Activated naive CD4-positive, alpha-beta T cell treated with anti-CD3 and anti-CD28 coated beads for 36 hours (primary cell): Measurements from ENCODE around the gene PACRG. TPM values are rescaled to one million over a fixed set of nuclear protein-coding genes. Genes with fewer than 3 reads are reported as not detected.

Experiments
- CTCF ChIA-PET: fragments of 350-600 bp; sonication (Branson Sonifier 250); formaldehyde crosslinking; loops from one replicate; lab custom pipeline; 2021; ENCODE audit warnings: antibody characterized with exemption; lab: Charles Lee
- DNase-seq: peaks from one replicate; pipeline ENCODE4 v3.0.0-alpha.2; 2020
- H3K27ac Mint-ChIP-seq: one replicate; pipeline ENCODE4 v1.8.0; 2021; ENCODE audit warnings: mild to moderate bottlenecking, mixed read lengths
- H3K27me3 Mint-ChIP-seq: one replicate; pipeline ENCODE4 v1.8.0; 2021; ENCODE audit warnings: low read depth, mixed read lengths
- H3K36me3 Mint-ChIP-seq: one replicate; pipeline ENCODE4 v1.8.0; 2021; ENCODE audit warnings: low read depth, mixed read lengths
- H3K4me1 Mint-ChIP-seq: one replicate; pipeline ENCODE4 v1.8.0; 2021; ENCODE audit warnings: low read depth, mixed read lengths
- H3K4me3 Mint-ChIP-seq: one replicate; pipeline ENCODE4 v1.8.0; 2021; ENCODE audit warnings: mild to moderate bottlenecking, moderate library complexity, mixed read lengths
- H3K9me3 Mint-ChIP-seq: one replicate; pipeline ENCODE4 v1.8.0; 2021; ENCODE audit warnings: mixed read lengths
- intact Hi-C: fragments of 100-400 bp; cut with micrococcal nuclease; formaldehyde crosslinking; loops from one replicate; pipeline ENCODE4 v1.15.1; 2023
- total RNA-seq, 2 experiments: library from RNA; stranded (reverse); gene quantifications; one replicate each; pipeline ENCODE4 v1.2.3, GENCODE V29; 2021

PACRG gene
- total RNA-seq, 2 experiments from 2014 or later = not detected

DNA sequence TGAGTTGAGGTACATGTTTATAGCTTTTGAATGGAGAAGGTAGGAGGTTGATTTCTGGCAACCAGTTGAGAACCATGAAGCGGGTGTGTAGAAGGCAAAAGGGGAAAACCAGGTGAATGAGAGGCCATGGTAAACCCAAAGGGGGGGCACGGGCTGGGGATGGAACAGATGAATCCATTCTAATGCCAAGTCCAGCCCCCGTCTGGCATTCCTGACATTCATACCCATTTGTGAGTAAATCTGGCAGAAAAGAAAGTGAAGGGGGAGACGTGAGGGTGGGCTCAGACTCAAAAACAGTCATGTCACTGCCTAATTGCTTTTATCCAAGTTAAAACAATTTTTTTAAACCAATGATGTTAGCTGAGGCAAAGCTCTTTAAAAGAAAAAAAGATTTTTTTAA lies 513.9 kb downstream of the PACRG start:
- no peak for DNase-seq
- intact Hi-C loops = no loop called here

DNA sequence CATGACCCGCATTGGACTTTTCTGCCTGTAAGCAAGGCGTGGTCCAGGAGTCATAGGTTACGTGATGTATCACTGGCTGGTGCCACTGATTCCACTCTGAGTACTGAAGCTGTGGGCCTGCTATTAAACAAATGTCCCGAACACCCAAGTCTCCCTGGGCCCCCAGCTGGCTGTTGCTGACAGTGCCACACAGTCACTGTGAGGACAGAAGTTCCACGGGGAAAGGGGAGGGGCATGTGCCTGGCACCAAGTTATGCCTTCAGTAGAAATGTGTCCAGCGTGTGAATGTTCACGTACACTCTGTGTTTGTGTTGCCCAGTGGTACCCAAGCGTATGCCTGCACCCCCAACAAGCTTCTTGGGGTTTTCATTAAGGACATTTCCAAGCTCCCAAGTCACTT lies 515.3 kb downstream of the PACRG start:
- DNase-seq = no peak
- intact Hi-C loops = no loop called here
- H3K4me3 Mint-ChIP-seq = no peak overlapping the region
- peaks cover 22% of the 10 kb centered on the region for H3K27me3 Mint-ChIP-seq
- no peak overlapping the region for H3K27ac Mint-ChIP-seq
- no peaks in the 10 kb centered on the region for H3K4me1 Mint-ChIP-seq
- no peaks in the 10 kb centered on the region for H3K9me3 Mint-ChIP-seq
- H3K36me3 Mint-ChIP-seq = no peaks in the 10 kb centered on the region
- CTCF ChIA-PET = no interaction called here

More for the DNA sequence above, 513.9 kb downstream of the PACRG start:
- no peak overlapping the region for H3K4me3 Mint-ChIP-seq
- peaks cover 12% of the 10 kb centered on the region for H3K27me3 Mint-ChIP-seq
- no peak overlapping the region for H3K27ac Mint-ChIP-seq
- no peaks in the 10 kb centered on the region for H3K36me3 Mint-ChIP-seq
- CTCF ChIA-PET = interaction anchor here (1.0 kb wide), 1 partner anchor 66 kb away, joined by 3 read pairs; no protein-coding TSS in a partner anchor
- H3K9me3 Mint-ChIP-seq = no peaks in the 10 kb centered on the region
- no peaks in the 10 kb centered on the region for H3K4me1 Mint-ChIP-seq

DNA sequence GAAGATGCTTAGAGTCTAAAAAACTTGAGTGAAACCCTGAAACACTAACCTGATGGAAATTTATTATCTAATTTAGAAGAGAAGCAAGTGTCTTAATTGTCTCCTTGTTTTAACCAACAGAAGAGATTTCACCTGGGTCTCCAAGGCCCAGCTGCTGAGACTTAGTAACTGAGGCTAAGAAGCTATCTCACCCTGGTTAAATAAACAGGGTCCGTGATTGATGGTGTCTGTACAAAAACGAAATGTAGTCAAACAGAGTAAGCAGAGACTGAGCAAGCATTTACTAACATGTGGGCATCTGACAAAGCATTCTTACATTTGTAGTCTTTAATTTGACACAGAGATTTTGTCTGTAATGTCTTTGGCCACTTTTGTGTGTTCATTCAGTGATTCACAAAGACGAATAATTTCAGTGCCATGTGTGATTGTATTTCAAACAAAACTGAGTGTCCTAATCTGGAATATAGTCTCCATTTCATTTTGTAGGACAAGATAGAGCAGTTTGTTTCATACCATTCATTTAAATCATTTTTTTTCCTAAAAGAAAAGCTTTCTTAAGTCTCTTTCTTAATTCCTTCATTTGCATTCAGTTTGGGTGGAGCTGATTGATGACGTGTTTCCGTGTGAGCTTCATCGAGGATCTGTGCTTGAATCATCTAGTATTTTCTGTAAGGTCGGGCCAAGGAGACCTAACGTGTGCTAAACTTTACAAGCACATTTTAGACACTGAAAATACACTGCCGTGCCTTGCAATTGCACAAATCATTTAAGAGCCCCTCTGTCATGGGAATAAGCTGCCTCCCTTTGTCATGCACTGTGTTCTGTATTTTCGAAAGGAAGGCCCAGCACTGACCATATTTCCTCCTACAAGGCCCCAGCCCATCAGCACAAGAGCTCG lies 516.2 kb downstream of the PACRG start:
- CTCF ChIA-PET = no interaction called here
- no peak overlapping the region for H3K4me3 Mint-ChIP-seq
- intact Hi-C loops = no loop called here
- H3K4me1 Mint-ChIP-seq = no peaks in the 10 kb centered on the region
- no peaks in the 10 kb centered on the region for H3K9me3 Mint-ChIP-seq
- no peak overlapping the region for H3K27ac Mint-ChIP-seq
- H3K27me3 Mint-ChIP-seq = peaks cover 27% of the 10 kb centered on the region
- DNase-seq = no peak
- H3K36me3 Mint-ChIP-seq = no peaks in the 10 kb centered on the region

DNA sequence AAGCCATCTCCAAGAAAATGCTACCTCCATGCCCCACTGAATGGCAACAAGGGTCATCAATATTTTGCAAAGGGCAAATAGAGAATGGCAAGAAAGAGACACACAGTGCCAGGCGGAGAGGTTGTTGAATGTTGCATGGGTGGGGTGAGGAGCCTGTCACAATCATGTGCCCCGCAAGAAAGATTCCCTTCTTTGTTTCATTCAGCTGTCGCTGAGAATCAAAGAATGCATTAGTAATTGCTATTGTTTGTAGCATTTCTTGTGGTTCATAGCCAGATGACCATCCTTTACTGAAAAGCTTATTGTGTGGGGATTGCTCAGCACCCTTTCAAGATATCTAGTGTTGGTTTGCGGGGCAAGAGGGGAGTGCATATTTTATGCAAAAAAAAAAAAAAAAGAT lies 520.3 kb downstream of the PACRG start:
- CTCF ChIA-PET = interaction anchor here (0.7 kb wide), 1 partner anchor 531 kb away, joined by 4 read pairs; no protein-coding TSS in a partner anchor

DNA sequence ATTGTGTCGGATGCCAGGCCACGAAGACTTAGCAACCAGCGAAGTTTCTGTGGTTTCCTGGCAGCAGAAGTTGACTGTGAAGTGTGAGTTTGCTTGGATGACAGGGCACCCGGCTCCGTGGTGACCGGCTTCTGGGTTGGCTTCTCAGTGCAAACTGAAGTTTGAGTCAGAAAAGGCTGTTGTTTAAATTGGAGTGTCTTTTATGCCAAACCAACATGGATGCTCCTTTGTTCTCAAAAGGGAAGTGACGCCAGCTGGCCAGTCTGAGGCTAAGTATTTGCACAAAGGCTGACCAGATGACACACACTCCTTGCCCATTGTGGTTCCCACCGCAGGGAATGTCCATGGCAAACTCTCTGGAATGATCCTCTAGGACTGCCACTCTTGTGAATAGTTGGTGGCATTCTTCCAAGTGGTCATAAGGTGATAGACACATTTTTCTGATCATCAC lies 521.9 kb downstream of the PACRG start:
- peaks cover 37% of the 10 kb centered on the region for H3K27me3 Mint-ChIP-seq
- intact Hi-C loops = no loop called here

More for the DNA sequence above, 520.3 kb downstream of the PACRG start:
- Mint-ChIP-seq H3K4me1 (peaks cover 2% of the 10 kb centered on the region), H3K27ac (no peak overlapping the region), H3K27me3 (peaks cover 37% of the 10 kb centered on the region), H3K36me3 (no peaks in the 10 kb centered on the region), H3K9me3 (no peaks in the 10 kb centered on the region), H3K4me3 (no peak overlapping the region)
- intact Hi-C loops = no loop called here
- DNase-seq = no peak

DNA sequence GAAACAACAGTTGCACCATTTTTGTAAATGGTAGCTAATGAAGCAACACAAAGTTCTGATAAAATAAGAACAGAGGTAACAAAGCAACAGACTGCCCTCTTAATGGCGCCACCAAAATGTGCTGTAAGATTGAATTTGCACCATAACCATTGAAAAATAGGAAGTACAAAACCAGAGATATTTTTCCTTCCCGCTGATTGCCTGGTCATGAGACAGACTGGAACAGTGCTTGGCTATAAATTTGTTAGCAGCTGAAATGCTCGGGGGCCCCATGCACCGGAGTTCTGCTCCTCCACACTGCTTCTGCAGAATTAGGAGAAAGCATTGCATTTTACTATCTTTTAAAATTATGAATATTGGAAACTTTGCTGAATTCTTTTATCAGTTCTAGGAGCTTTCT lies 522.3 kb downstream of the PACRG start:
- Mint-ChIP-seq H3K4me3 (no peak overlapping the region), H3K36me3 (no peaks in the 10 kb centered on the region), H3K4me1 (peaks cover 2% of the 10 kb centered on the region), H3K9me3 (no peaks in the 10 kb centered on the region), H3K27ac (no peak overlapping the region), H3K27me3 (peaks cover 35% of the 10 kb centered on the region)
- intact Hi-C loops = no loop called here
- DNase-seq = no peak
- CTCF ChIA-PET = no interaction called here

More for the DNA sequence above, 521.9 kb downstream of the PACRG start:
- CTCF ChIA-PET = no interaction called here
- Mint-ChIP-seq H3K4me1 (peaks cover 2% of the 10 kb centered on the region), H3K4me3 (no peak overlapping the region), H3K36me3 (no peaks in the 10 kb centered on the region), H3K9me3 (no peaks in the 10 kb centered on the region), H3K27ac (no peak overlapping the region)
- peak; percentile 8 for DNase-seq

DNA sequence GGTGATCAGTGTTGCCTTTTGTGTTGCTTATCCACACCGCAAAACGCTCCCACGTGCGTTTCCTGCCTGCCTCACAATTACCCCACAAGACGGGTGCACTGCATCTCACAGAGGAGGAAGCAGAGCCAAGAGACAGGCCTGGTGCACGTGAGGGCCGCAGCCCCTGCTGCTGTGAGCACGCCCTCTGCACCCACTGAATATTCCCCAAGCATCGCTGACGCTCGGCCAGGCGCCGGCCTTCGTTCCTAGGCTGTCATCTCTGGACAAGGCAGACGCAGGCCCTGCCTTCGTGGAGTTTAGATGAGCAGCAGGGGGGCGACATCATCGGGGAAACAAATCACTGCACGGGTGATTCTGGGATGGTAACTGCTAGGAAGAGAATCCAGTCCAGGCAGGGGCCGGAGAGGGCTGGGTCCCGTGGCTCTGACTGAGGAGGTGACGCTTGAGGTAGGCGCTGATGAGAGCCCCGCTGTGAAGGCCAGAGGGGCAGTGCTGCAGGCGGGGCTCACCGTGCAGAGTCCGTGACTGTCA lies 524.4 kb downstream of the PACRG start:
- Mint-ChIP-seq H3K36me3 (no peaks in the 10 kb centered on the region), H3K27me3 (peaks cover 26% of the 10 kb centered on the region), H3K4me3 (no peak overlapping the region), H3K4me1 (peaks cover 2% of the 10 kb centered on the region), H3K27ac (no peak overlapping the region), H3K9me3 (no peaks in the 10 kb centered on the region)
- DNase-seq = no peak
- CTCF ChIA-PET = no interaction called here
- intact Hi-C loops = no loop called here

DNA sequence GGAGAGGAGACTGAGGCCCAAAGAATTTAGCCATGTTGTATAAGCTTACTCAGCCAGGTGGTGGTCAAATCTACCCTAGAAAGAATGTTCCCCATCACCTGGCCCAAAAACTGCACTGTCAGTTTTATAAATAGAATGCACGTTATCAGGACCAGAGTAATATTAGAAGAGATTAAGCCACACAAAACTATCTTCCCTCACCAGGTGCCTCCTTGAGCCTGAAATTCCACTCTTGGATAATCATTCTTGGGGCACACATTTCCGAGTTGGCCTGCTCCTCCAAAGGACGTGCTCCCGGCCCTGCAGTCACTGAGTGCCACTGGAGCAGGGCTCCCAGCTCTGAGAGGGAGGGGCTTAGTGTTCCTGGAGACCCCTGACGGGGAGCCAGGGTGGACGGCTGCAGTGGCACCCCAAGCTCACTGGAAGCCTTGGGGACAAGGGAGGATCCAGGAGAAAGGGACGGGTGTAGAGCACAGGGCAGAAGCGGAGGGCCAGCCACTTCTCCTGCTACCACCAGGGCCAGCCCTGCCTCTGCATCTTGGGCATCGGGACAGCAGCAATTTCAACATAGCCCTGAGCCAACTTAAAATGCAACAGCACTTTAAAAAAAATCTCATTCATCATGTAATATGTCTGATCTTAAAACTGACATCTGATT lies 525.9 kb downstream of the PACRG start:
- Mint-ChIP-seq H3K4me1 (peaks cover 2% of the 10 kb centered on the region), H3K9me3 (no peaks in the 10 kb centered on the region), H3K27me3 (peaks cover 13% of the 10 kb centered on the region), H3K4me3 (no peak overlapping the region), H3K27ac (no peak overlapping the region), H3K36me3 (no peaks in the 10 kb centered on the region)
- CTCF ChIA-PET = no interaction called here
- intact Hi-C loops = no loop called here
- no peak for DNase-seq

DNA sequence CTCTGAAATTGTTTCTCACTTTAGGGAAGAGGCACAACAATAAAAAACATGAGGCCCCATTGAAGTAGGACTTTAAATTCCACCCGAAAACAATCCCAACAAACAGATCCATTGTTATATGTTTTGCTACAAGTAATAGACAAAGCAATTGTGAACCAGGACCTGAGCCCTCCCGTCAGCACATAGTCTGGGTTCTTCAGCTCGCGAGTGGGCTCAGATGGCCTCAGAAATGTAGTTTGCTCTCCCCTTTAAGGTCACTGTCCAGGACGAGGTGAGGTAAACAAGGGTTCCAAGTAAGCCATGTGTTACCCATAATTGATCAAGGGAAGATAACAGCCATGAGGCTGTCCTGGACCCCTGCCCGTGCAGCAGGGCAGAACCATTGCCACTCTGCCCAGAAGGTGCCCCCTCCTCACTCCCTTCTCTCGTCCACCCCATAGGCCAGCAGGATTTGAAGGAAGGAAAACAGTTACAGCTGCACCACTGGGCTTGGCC lies 526.6 kb downstream of the PACRG start:
- no peaks in the 10 kb centered on the region for H3K9me3 Mint-ChIP-seq
- no peak overlapping the region for H3K4me3 Mint-ChIP-seq
- H3K4me1 Mint-ChIP-seq = peaks cover 1% of the 10 kb centered on the region
- H3K27me3 Mint-ChIP-seq = peaks cover 15% of the 10 kb centered on the region
- intact Hi-C loops = no loop called here
- CTCF ChIA-PET = no interaction called here
- DNase-seq = no peak
- no peak overlapping the region for H3K27ac Mint-ChIP-seq
- no peaks in the 10 kb centered on the region for H3K36me3 Mint-ChIP-seq

DNA sequence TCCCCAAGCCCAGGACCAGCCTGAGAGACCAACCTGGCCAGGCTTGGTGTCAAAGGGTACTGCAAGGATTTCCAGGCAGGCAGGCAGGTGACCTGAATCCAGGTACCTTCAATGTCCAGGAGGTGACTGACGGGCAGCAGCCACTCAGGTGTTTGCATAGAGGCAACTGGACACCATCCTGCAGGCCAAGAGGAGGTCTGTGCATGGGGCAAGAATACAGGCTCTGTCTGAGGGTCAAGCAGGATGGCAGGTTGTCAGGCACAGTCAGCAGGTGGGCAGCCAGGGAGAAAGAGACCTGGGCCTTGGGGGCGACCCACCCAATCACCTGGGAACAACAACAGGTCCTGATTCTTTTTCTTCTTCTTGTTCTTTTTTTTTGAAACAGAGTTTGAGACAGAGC lies 527.5 kb downstream of the PACRG start:
- no peak for DNase-seq
- H3K4me3 Mint-ChIP-seq = no peak overlapping the region
- intact Hi-C loops = no loop called here
- H3K27me3 Mint-ChIP-seq = peaks cover 16% of the 10 kb centered on the region
- H3K9me3 Mint-ChIP-seq = no peaks in the 10 kb centered on the region
- CTCF ChIA-PET = no interaction called here
- H3K4me1 Mint-ChIP-seq = peaks cover 2% of the 10 kb centered on the region
- H3K27ac Mint-ChIP-seq = no peak overlapping the region
- no peaks in the 10 kb centered on the region for H3K36me3 Mint-ChIP-seq

DNA sequence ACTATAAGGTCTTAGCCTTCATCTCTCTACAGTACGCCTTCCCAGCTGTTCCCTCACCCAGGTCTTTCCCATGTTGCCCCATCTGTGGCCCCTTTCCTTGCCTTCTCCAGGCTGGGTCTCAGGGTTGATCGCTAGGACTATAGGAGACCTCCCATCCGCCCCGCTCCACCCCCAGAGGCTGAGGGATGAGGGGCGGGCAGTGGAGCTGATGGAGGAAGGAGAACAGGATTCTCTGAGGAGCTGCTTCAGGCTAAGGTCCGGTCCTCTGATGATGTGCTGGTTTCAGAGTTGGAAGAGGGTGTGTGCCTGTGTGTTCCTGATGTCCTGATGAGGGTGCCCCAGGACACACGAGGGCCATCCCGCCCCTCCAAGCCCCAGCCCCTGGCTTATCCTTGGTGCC lies 531.9 kb downstream of the PACRG start:
- peaks cover 21% of the 10 kb centered on the region for H3K27me3 Mint-ChIP-seq
- no peaks in the 10 kb centered on the region for H3K9me3 Mint-ChIP-seq
- no peak for DNase-seq
- peaks cover 7% of the 10 kb centered on the region for H3K4me1 Mint-ChIP-seq
- no peak overlapping the region for H3K27ac Mint-ChIP-seq
- CTCF ChIA-PET = no interaction called here
- intact Hi-C loops = no loop called here
- no peaks in the 10 kb centered on the region for H3K36me3 Mint-ChIP-seq
- no peak overlapping the region for H3K4me3 Mint-ChIP-seq

DNA sequence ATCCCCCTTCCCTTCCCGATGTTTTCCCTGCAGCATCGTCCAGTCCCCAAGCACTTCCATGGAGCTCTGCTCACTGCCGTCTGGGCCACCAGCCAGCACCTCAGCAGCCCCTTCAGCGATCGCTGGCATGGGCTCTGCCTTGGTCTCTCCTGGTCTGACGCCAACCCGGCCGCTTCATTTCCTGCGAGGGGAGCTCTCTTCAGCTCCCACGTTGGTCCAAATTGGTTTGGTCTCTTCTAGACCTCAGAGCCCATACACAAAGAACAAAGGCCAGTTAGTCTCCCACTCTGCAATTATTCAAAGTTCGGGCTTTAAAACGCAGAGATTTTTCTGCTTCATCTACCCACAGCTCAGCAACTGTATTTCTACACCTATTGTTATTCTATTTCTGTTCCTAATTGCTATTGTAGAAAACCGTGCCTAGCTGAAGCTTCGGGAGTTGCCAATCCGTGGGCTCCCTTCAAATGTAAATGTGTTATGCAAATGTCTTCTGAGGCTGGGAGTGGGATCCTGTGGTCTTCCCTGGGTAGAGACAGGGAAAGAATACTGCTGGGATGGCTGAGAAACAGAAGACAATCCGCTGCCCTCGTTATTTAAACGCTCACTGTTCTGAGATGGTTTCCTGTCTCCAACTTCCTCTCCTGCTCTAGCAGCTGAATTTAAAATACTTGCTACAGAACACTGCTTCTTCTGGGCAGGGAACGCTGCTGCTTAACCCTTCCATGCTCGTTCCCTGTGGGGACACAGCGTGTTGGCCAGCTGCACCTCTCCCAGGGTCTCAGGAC lies 532.5 kb downstream of the PACRG start:
- Mint-ChIP-seq H3K27ac (no peak overlapping the region), H3K9me3 (no peaks in the 10 kb centered on the region), H3K4me1 (peaks cover 7% of the 10 kb centered on the region), H3K27me3 (peaks cover 21% of the 10 kb centered on the region), H3K36me3 (no peaks in the 10 kb centered on the region), H3K4me3 (peak overlapping the region; percentile 55)
- intact Hi-C loops = no loop called here
- CTCF ChIA-PET = no interaction called here
- DNase-seq = no peak
